OCI-LY1 (cell line): ENCODE results near the gene AMD1.
"Not testable (repeated sequence)": the region's sequence is repeated elsewhere in the genome, so short reads cannot be mapped to it uniquely, and the experiment has no call there.

ENCODE experiments used
- H2AFZ ChIP-seq: fragments of 200-600 bp; sonication (generic), shearing (Covaris generic); 2 replicates; pipeline ENCODE4 v1.6.0; 2014; ENCODE audit warnings: antibody characterized with exemption, mild to moderate bottlenecking, low read length
- H3F3A ChIP-seq: fragments of 200-600 bp; sonication (generic), shearing (Covaris generic); 2 replicates; pipeline ENCODE4 v1.6.0; 2014; ENCODE audit warnings: mild to moderate bottlenecking, antibody characterized with exemption, low read length, moderate library complexity; ENCODE audit not compliant: insufficient read depth
- H3K27ac ChIP-seq: fragments of 200-600 bp; sonication (generic); 2 replicates; pipeline ENCODE4 v1.5.1; 2014; ENCODE audit warnings: low read length, mixed run types, mild to moderate bottlenecking, low read depth; ENCODE audit not compliant: poor library complexity, severe bottlenecking
- H3K27me3 ChIP-seq: fragments of 200-600 bp; sonication (generic); 2 replicates; pipeline ENCODE4 v1.6.0; 2014; ENCODE audit warnings: antibody characterized with exemption, mild to moderate bottlenecking, low read length, moderate library complexity; ENCODE audit not compliant: insufficient read depth
- H3K36me3 ChIP-seq: fragments of 200-600 bp; sonication (generic); 2 replicates; pipeline ENCODE4 v1.6.1; 2014; ENCODE audit warnings: mild to moderate bottlenecking, antibody characterized with exemption, low read length, moderate library complexity, mixed read lengths; ENCODE audit not compliant: insufficient read depth
- H3K4me1 ChIP-seq: fragments of 200-600 bp; sonication (generic); 2 replicates; pipeline ENCODE4 v1.5.1; 2014; ENCODE audit warnings: mild to moderate bottlenecking, low read length, moderate library complexity; ENCODE audit not compliant: insufficient read depth, severe bottlenecking
- H3K4me2 ChIP-seq: fragments of 200-600 bp; sonication (generic), shearing (Covaris generic); 2 replicates; pipeline ENCODE4 v1.6.1; 2014; ENCODE audit warnings: low read length
- H3K4me3 ChIP-seq: fragments of 200-600 bp; sonication (generic); 2 replicates; pipeline ENCODE4 v1.5.1; 2014; ENCODE audit warnings: low read length, low read depth, mild to moderate bottlenecking, mixed read lengths; ENCODE audit not compliant: poor library complexity, severe bottlenecking
- H3K79me2 ChIP-seq: fragments of 200-600 bp; shearing (Covaris generic); 2 replicates; pipeline ENCODE4 v1.6.1; 2016; ENCODE audit warnings: mixed run types, low read length, mixed read lengths; ENCODE audit not compliant: insufficient read depth
- H3K9ac ChIP-seq: fragments of 200-600 bp; sonication (generic), shearing (Covaris generic); 2 replicates; pipeline ENCODE4 v1.6.1; 2014; ENCODE audit warnings: mild to moderate bottlenecking, low read length, mixed read lengths
- H3K9me2 ChIP-seq: fragments of 200-600 bp; sonication (generic), shearing (Covaris generic); 2 replicates; pipeline ENCODE4 v1.6.1; 2014; ENCODE audit warnings: low read depth, mild to moderate bottlenecking, low read length, mixed read lengths
- H3K9me3 ChIP-seq: fragments of 200-600 bp; shearing (Covaris generic); 2 replicates; pipeline ENCODE4 v1.6.1; 2014; ENCODE audit warnings: low read length, mixed read lengths
- H4K20me1 ChIP-seq: fragments of 200-600 bp; sonication (generic), shearing (Covaris generic); 2 replicates; pipeline ENCODE4 v1.6.0; 2016; ENCODE audit warnings: mild to moderate bottlenecking, low read length; ENCODE audit not compliant: insufficient read depth
- EZH2 ChIP-seq: fragments of 200-600 bp; sonication (generic), shearing (Covaris generic); IDR thresholded peaks from 2 replicates; pipeline ENCODE4 v1.8.0; 2017; ENCODE audit warnings: borderline replicate concordance, mixed run types, mild to moderate bottlenecking, antibody characterized with exemption, low read length, moderate library complexity, mixed read lengths
- TF ChIP-seq, protein P1 (sequence below): fragments of 200-600 bp; sonication (generic), shearing (Covaris generic); IDR thresholded peaks from 2 replicates; pipeline ENCODE4 v1.5.1; 2017; ENCODE audit warnings: mild to moderate bottlenecking, antibody characterized with exemption, low read length, moderate library complexity, mixed read lengths

Gene AMD1

DNA sequence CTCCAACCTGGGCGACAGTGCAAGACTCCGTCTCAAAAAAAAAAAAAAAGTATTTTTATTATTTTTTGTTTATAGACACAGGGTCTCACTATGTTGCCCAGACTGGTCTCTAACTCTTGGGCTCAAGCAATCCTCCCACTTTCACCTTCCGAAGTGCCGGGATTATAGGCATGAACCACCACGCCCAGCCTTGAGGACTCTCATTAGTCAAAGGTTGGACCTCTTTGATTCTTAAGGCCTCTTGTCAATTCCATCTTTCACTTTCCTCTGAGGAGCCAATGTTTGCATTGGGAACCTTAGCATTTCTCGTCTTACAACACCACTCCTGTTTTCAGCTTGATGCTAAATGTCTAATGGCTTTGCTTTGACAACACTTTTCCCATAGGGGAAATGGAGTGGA lies 43.2 kb upstream of the AMD1 start:
- no peak overlapping the region for H3K4me2 ChIP-seq
- H3K9ac ChIP-seq: no peak overlapping the region
- H3K4me3 ChIP-seq: no peak overlapping the region
- H3K9me3 ChIP-seq: no peaks in the 10 kb centered on the region
- no peaks in the 10 kb centered on the region for H3K36me3 ChIP-seq
- H2AFZ ChIP-seq: no peak overlapping the region
- no peaks in the 10 kb centered on the region for H3K27me3 ChIP-seq
- no peaks in the 10 kb centered on the region for H3F3A ChIP-seq
- peaks cover under 1% of the 10 kb centered on the region for H3K4me1 ChIP-seq
- no peaks in the 10 kb centered on the region for H3K79me2 ChIP-seq
- TF ChIP-seq, protein P1, sequence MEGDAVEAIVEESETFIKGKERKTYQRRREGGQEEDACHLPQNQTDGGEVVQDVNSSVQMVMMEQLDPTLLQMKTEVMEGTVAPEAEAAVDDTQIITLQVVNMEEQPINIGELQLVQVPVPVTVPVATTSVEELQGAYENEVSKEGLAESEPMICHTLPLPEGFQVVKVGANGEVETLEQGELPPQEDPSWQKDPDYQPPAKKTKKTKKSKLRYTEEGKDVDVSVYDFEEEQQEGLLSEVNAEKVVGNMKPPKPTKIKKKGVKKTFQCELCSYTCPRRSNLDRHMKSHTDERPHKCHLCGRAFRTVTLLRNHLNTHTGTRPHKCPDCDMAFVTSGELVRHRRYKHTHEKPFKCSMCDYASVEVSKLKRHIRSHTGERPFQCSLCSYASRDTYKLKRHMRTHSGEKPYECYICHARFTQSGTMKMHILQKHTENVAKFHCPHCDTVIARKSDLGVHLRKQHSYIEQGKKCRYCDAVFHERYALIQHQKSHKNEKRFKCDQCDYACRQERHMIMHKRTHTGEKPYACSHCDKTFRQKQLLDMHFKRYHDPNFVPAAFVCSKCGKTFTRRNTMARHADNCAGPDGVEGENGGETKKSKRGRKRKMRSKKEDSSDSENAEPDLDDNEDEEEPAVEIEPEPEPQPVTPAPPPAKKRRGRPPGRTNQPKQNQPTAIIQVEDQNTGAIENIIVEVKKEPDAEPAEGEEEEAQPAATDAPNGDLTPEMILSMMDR: no peak
- no peak for TF ChIP-seq EZH2
- no peaks in the 10 kb centered on the region for H3K9me2 ChIP-seq
- H4K20me1 ChIP-seq: no peaks in the 10 kb centered on the region
- H3K27ac ChIP-seq: no peak overlapping the region

DNA sequence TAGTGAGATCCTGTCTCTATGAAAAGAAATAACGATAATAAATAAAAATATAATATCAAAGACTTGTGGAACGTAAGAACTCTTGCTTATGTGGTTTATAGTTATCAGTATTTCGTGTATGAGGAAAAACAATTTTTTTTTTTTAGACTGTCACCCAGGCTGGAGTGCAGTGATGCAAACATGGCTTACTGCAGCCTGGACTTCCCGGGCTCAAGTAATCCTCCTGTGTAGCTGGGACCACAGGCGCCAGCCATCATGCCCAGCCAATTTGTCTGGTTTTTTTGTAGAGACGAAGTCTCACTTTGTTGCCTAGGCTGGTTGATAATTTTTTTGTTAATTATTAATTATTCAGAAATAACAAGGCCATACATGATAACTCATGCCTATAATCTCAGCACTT lies 40.8 kb upstream of the AMD1 start:
- Histone ChIP-seq H3K27ac (no peak overlapping the region), H3K9ac (no peak overlapping the region), H3K9me3 (no peaks in the 10 kb centered on the region), H3K36me3 (no peaks in the 10 kb centered on the region), H2AFZ (no peak overlapping the region), H3K27me3 (no peaks in the 10 kb centered on the region), H3K9me2 (no peaks in the 10 kb centered on the region), H3K79me2 (no peaks in the 10 kb centered on the region), H3K4me2 (no peak overlapping the region), H3F3A (no peaks in the 10 kb centered on the region), H3K4me3 (no peak overlapping the region), H4K20me1 (no peaks in the 10 kb centered on the region), H3K4me1 (no peaks in the 10 kb centered on the region)
- TF ChIP-seq EZH2: no peak
- TF ChIP-seq, protein P1: no peak

DNA sequence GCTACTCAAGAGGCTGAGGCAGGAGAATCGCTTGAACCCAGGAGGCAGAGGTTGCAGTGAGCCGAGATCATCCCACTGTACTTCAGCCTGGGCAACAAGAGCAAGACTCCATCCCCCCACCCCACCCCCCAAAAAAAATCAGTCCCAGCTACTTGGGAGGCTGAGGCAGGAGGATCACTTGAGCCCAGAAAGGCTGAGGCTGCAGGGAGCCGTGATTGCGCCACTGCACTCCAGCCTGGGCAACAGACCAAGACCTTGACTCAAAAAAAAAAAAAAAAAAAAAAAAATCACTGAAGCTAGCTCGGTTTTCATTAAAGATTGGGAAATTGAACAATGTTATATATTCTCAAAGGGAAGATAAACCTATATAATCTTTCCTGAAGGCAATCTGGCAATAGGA lies 38.8 kb upstream of the AMD1 start:
- H3K9ac ChIP-seq: not testable (repeated sequence)

DNA sequence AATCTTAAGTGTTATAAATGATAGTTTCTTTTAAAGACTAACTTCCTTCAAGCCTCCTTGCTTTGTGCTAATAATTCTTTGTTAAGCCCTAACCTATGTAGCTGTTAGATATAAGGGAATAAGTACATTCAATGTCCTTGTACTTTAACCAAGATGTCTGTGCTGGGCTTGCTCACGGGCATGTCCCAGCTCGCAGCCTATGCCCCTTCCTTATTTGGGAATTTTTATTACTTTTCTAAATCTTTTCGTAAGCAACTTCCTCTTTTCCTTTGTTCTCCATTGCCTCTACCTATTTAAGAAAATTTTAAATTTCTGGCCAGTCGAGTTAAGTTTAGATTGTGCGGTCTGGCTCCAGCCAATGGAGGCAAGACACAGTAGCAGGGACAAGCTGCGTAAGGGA lies 33.3 kb upstream of the AMD1 start:
- no peak overlapping the region for H2AFZ ChIP-seq
- H3K4me1 ChIP-seq: no peaks in the 10 kb centered on the region
- H3K4me2 ChIP-seq: no peak overlapping the region
- no peaks in the 10 kb centered on the region for H3K36me3 ChIP-seq
- no peak overlapping the region for H3K9ac ChIP-seq
- H3K9me3 ChIP-seq: no peaks in the 10 kb centered on the region
- H3K79me2 ChIP-seq: no peaks in the 10 kb centered on the region
- no peak overlapping the region for H3K4me3 ChIP-seq
- H4K20me1 ChIP-seq: no peaks in the 10 kb centered on the region
- no peaks in the 10 kb centered on the region for H3F3A ChIP-seq
- no peaks in the 10 kb centered on the region for H3K9me2 ChIP-seq
- H3K27ac ChIP-seq: no peak overlapping the region
- no peak for TF ChIP-seq EZH2
- TF ChIP-seq, protein P1: no peak
- H3K27me3 ChIP-seq: no peaks in the 10 kb centered on the region

More for the DNA sequence above, 38.8 kb upstream of the AMD1 start:
- H3K79me2 ChIP-seq, H3K4me2 ChIP-seq, H3K9me2 ChIP-seq, H3K4me3 ChIP-seq, H2AFZ ChIP-seq, H3K27me3 ChIP-seq, H3K27ac ChIP-seq, H3F3A ChIP-seq, H3K9me3 ChIP-seq, H4K20me1 ChIP-seq, H3K36me3 ChIP-seq, H3K4me1 ChIP-seq: not testable (repeated sequence)
